Calu3 (cell line): ENCODE results near the gene GPR27. TPM values are rescaled to one million over a fixed set of nuclear protein-coding genes. Genes with fewer than 3 reads are reported as not detected.
A peak's percentile ranks its signal among the peaks of the same experiment; 100 is the strongest.

Experiments
- BruUV-seq: library from RNA; stranded (reverse); fragments of 400-500 nt; replicated peaks from 2 replicates; lab custom pipeline; 2021; lab: Mats Ljungman, UMichigan
- CTCF ChIA-PET: fragments of 300-600 bp; sonication (Branson Sonifier 250); formaldehyde crosslinking; loops from one replicate; lab custom pipeline; 2022; ENCODE audit warnings: antibody characterized with exemption; lab: Charles Lee
- DNase-seq: peaks from one replicate; pipeline ENCODE4 v3.0.0; 2022
- H3K27ac Mint-ChIP-seq: one replicate; pipeline ENCODE4 v1.8.0; 2022; ENCODE audit warnings: mixed read lengths; ENCODE audit not compliant: unreplicated experiment
- H3K27me3 Mint-ChIP-seq: one replicate; pipeline ENCODE4 v1.8.0; 2022; ENCODE audit warnings: mixed read lengths; ENCODE audit not compliant: unreplicated experiment
- H3K36me3 Mint-ChIP-seq: one replicate; pipeline ENCODE4 v1.8.0; 2022; ENCODE audit warnings: mild to moderate bottlenecking, moderate library complexity, mixed read lengths; ENCODE audit not compliant: insufficient read depth, unreplicated experiment
- H3K4me1 Mint-ChIP-seq: one replicate; pipeline ENCODE4 v1.8.0; 2022; ENCODE audit warnings: mild to moderate bottlenecking, low read depth, mixed read lengths; ENCODE audit not compliant: unreplicated experiment
- H3K4me3 Mint-ChIP-seq: one replicate; pipeline ENCODE4 v1.8.0; 2022; ENCODE audit warnings: mild to moderate bottlenecking, low read depth, moderate library complexity, mixed read lengths; ENCODE audit not compliant: unreplicated experiment
- H3K9me3 Mint-ChIP-seq: one replicate; pipeline ENCODE4 v1.8.0; 2022; ENCODE audit warnings: low read depth, mixed read lengths; ENCODE audit not compliant: unreplicated experiment
- intact Hi-C: fragments of 100-400 bp; cut with micrococcal nuclease; formaldehyde crosslinking; loops from one replicate; pipeline ENCODE4 v1.10.0; 2022; ENCODE audit not compliant: unreplicated experiment
- total RNA-seq: library from RNA; stranded (reverse); gene quantifications from 2 replicates; pipeline ENCODE4 v1.2.3, GENCODE V29; 2022
- TF ChIP-seq, protein P1 (sequence below): fragments of 200-600 bp; IDR thresholded peaks from one replicate; pipeline ENCODE4 v1.8.0; 2022; ENCODE audit warnings: antibody characterized with exemption; ENCODE audit not compliant: unreplicated experiment

GPR27 gene
- total RNA-seq, 1 experiment from 2014 or later, result 0.71 TPM

DNA sequence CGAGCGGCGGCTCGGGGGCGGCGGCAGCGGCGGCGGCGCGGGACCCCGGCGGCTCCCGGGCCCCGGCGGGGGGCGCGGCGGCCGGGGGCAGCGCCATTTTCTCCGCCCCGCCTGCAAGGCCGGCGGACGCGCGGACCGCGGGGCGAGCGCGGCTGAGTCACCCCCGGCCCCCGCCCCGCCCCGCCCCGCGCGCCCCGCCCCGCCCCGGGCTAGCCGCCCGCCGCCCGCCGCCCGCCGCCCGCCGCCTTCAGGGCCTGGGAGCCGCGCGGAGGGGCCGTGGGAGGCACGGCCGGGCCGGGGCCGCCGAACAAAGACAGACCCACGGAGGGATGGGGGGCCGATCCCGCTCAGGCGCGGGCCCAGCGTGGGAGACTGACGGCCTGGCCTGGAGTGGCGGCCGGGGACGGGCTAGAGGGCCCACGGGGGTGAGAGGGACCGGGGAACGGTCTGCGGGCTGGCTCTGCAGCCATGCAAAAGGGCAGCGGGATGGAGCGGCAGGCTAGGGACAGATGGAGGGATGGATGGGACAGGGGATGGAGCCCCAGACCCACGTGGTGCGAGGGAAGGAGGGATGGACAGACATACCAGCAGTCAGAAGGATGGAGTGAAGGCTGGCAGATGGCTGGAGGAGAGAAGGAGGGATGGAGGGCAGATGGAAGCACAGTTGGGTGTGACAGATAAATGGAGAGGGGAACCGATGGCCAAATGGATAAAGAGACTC, 28.2 kb upstream of the GPR27 start, which contains the start of gene EIF4E3:
TSS of gene EIF4E3 (minus strand) at position 132 of the 721 bp plus-strand sequence. CDS start at position 97, 35 bp downstream.
- TF ChIP-seq, protein P1, sequence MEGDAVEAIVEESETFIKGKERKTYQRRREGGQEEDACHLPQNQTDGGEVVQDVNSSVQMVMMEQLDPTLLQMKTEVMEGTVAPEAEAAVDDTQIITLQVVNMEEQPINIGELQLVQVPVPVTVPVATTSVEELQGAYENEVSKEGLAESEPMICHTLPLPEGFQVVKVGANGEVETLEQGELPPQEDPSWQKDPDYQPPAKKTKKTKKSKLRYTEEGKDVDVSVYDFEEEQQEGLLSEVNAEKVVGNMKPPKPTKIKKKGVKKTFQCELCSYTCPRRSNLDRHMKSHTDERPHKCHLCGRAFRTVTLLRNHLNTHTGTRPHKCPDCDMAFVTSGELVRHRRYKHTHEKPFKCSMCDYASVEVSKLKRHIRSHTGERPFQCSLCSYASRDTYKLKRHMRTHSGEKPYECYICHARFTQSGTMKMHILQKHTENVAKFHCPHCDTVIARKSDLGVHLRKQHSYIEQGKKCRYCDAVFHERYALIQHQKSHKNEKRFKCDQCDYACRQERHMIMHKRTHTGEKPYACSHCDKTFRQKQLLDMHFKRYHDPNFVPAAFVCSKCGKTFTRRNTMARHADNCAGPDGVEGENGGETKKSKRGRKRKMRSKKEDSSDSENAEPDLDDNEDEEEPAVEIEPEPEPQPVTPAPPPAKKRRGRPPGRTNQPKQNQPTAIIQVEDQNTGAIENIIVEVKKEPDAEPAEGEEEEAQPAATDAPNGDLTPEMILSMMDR, result no peak
- CTCF ChIA-PET, result no interaction called here
- H3K27ac Mint-ChIP-seq, result peak within 1 kb of the TSS; percentile 59

DNA sequence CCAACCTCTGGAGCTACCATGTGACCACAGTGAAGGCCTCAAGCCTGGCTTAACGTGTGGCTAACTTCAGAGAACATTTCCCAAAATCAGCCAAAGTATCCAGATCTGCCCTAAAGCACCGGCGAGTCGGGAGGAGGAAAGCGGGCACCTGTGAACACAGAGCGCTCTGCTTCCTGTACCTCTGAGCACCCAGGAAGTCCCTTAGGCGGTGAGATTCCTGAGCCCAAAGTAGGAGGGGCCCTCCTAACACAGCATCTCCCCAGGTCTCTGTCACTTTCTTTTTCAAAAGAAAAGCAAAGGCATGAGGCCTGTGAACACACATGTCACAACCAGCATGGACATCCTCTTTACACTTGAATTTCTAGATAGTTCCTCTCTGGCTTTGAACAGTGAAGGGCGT, 27.5 kb upstream of the GPR27 start:
- H3K27me3 Mint-ChIP-seq, result peaks cover 18% of the 10 kb centered on the region
- H3K9me3 Mint-ChIP-seq, result no peaks in the 10 kb centered on the region
- intact Hi-C loops, result no loop called here
- peaks cover 14% of the 10 kb centered on the region for H3K36me3 Mint-ChIP-seq
- TF ChIP-seq, protein P1, result no peak
- no peak overlapping the region for H3K4me3 Mint-ChIP-seq
- no peak for DNase-seq
- BruUV-seq, result no TSS peak
- CTCF ChIA-PET, result no interaction called here
- no peak overlapping the region for H3K27ac Mint-ChIP-seq
- no peaks in the 10 kb centered on the region for H3K4me1 Mint-ChIP-seq

More for the DNA sequence above, 28.2 kb upstream of the GPR27 start, which contains the start of gene EIF4E3:
- BruUV-seq, result no TSS peak
- DNase-seq, result peak; percentile 26
- Mint-ChIP-seq H3K4me3 (peak within 1 kb of the TSS; percentile 76), H3K27me3 (peaks cover 18% of the 10 kb centered on the region), H3K9me3 (no peaks in the 10 kb centered on the region), H3K4me1 (no peaks in the 10 kb centered on the region), H3K36me3 (peaks cover 14% of the 10 kb centered on the region)
- intact Hi-C loops, result no loop called here

DNA sequence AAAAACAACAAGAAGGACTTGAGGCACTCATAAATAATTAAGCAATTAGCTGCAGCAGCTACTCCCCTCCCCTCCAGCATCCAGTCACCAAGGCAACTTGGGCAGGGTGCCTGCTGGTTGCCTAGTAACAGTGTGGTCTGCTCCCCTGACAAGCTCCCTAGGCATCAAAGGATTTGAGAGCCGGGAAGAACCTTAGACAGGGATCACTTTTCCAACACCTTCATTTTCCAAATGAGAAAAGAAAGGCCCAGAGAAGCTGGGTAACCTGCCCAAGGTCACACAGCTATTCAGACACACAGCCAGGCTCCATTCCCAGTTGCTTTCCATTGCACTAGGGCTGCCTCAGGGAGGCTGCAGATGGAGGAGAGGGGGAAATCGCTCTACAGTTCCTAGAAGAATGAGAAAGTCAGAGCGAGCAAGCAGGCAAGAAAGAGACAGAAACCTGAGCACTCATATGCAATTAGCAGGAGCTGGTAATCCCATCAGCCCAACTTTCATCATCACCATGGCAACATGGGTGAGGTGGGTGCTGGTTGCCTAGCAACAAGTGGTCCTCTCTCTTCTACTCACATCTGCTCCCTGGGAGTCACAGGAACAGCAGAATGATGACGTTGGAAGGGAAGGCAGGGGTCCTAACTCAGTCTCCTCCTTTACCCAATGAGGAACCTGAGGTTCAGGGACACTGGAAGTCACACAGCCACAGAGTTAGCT, 24.9 kb upstream of the GPR27 start:
- TF ChIP-seq, protein P1, result no peak
- Mint-ChIP-seq H3K4me3 (no peak overlapping the region), H3K27ac (no peak overlapping the region), H3K27me3 (peaks cover 18% of the 10 kb centered on the region), H3K36me3 (peaks cover 14% of the 10 kb centered on the region), H3K9me3 (no peaks in the 10 kb centered on the region), H3K4me1 (no peaks in the 10 kb centered on the region)
- DNase-seq, result no peak
- intact Hi-C loops, result no loop called here
- CTCF ChIA-PET, result interaction anchor here (0.6 to 1.8 kb wide), 3 partner anchors 130 to 1217 kb away, joined by 3 to 15 read pairs (median 4); no protein-coding TSS in a partner anchor
- no TSS peak for BruUV-seq

DNA sequence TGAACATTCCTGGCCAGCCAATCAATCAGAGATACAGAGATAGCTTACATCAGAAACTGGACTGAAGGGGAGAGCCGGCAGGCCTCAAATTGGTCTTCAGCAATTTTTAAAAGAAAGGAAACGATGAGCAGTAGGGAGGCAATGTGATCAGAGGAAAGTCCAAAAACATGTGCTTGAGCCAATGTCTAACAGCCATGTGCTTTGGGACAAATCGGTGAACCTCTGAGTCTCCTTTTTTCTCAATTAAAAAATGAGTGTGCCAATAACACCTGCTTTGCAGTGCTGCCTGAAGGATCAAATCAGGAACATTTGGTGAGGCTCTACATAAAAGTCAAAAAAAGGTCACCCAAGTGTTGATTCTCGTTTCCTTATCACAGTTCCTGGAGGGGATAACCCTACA, 21.0 kb upstream of the GPR27 start:
- no peaks in the 10 kb centered on the region for H3K36me3 Mint-ChIP-seq
- H3K4me1 Mint-ChIP-seq, result no peaks in the 10 kb centered on the region
- no peak for DNase-seq
- CTCF ChIA-PET, result no interaction called here
- peaks cover 26% of the 10 kb centered on the region for H3K27me3 Mint-ChIP-seq
- no TSS peak for BruUV-seq
- H3K27ac Mint-ChIP-seq, result no peak overlapping the region
- no peaks in the 10 kb centered on the region for H3K9me3 Mint-ChIP-seq
- H3K4me3 Mint-ChIP-seq, result no peak overlapping the region
- intact Hi-C loops, result no loop called here
- TF ChIP-seq, protein P1, result no peak
